CD4-positive, alpha-beta T cell treated with Interleukin-21 for 1 hour (primary cell): ENCODE measurements around the gene THOC6.
A peak's percentile ranks its signal among the peaks of the same experiment; 100 is the strongest.

Experiments
- DNase-seq: peaks from one replicate; pipeline ENCODE4 v3.0.0-alpha.2; 2020

THOC6 gene

DNA sequence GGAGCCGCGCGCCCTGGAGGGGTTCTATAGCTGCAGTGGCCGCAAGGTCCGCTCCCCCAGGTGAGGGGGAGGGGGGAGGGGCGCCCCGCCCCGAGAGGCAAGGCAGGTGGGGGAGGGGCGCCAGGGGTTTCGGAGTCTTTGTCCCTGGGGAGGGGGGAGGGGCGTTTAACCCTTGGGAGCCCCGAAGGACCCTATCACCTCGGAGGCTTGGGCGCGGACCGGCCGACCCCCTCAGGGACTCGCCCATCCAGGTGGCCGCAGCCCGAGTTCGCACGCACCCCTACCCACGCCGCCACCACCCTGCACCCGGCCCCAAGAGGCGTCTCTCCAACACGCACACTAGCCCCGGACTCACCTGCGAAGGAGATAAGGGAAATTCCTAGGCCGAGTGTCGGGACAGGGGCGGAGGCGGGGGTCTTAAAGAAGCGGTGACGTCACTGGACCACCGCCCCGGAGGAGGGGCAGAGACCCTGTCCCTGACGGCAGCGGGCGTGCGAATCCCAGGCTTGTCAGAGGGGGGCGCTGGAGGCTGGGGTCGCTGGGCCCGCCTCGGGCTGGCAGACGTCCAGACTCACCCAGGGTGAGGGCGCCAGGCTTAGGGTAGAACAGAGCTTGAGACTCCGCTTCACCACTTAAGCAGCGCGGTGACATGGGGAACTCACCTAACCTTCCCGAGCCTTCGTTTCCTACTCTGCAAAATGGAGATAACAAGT is 5.9 kb upstream of the THOC6 start, which contains the start of gene CLDN6:
Gene CLDN6 (minus strand): TSS at position 390 of the 713 bp plus-strand sequence. CDS start 2,162 bp downstream, outside the sequence.
- DNase-seq = peak; percentile 29

DNA sequence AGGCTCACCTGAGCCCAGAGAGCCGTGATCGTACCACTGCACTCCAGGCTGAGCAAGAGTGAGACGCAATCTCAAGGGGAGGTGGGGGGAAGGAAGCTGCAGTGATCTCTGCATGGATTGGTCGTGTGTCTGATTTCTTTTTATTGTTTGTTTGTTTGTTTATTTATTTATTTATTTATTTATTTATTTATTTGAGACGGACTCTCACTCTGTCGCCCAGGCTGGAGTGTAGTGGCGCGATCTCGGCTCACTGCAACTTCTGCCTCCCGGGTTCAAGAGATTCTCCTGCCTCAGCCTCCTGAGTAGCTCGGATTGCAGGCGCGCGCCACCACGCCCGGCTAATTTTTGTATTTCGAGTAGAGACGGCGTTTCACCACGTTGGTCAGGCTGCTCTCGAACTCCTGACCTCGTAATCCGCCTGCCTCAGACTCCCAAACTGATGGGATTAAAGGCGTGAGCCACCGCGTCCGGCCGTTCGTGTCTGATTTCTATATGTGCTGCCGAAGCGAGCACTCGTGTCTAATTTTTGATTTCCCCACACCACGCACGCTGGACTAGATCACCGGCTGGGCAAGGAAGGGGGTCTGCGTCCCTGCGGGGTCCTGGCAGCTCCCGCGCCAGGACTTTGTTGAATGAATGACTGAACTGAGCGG is 4.1 kb upstream of the THOC6 start:
- DNase-seq = no peak

DNA sequence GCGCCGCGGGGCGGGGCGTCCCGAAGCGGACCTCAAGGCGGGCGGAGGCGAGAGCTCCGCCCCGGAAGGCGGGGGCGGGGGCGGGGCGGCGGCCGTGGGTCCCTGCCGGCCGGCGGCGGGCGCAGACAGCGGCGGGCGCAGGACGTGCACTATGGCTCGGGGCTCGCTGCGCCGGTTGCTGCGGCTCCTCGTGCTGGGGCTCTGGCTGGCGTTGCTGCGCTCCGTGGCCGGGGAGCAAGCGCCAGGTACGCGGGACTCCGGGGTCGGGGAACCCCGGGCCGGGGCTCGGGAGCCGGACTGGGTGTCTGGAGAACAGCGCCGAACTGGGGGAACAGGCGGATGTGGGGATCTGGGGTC is 3.6 kb upstream of the THOC6 start, which contains the start of gene TNFRSF12A:
Gene TNFRSF12A (plus strand): TSS at position 122 of the 357 bp plus-strand sequence. CDS start 30 bp downstream, at position 152.
- DNase-seq = peak; percentile 74

DNA sequence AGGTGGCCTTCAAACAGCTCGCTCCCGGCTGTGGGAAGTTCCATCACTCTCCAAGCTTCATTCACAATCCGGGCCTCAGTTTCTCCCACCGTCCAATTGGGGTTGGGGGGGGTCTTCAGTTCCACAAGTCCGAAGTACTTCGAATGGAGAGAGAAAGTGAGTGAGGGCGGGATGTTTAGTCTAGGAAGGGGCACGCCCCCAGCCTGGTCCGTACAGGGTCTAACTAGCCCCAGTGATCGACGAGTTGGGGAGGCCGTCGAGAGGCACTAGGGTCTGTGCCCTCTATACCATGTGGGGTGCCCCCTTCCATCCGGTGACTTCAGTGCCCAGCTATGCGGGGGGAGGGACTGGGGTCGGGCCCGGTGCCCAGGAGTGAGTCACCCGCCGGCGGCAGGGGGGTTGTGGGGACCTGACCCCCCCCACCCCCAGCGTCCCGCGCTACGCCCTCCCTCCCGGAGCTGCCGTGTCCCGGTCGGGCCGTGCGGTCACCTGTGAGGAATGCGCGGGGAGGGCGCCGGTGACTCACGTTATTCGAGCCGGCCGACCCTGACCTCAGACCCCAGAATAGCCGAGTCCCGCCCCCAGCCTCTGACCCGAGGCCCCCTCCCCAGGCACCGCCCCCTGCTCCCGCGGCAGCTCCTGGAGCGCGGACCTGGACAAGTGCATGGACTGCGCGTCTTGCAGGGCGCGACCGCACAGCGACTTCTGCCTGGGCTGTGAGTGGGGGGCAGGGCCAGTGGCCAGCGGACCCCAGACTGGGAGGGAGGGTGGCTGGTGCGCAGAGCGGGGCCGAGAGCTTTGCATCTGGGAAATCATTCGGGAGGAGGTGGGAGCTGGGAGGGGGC is 3.0 kb upstream of the THOC6 start:
- peak; percentile 71 for DNase-seq

DNA sequence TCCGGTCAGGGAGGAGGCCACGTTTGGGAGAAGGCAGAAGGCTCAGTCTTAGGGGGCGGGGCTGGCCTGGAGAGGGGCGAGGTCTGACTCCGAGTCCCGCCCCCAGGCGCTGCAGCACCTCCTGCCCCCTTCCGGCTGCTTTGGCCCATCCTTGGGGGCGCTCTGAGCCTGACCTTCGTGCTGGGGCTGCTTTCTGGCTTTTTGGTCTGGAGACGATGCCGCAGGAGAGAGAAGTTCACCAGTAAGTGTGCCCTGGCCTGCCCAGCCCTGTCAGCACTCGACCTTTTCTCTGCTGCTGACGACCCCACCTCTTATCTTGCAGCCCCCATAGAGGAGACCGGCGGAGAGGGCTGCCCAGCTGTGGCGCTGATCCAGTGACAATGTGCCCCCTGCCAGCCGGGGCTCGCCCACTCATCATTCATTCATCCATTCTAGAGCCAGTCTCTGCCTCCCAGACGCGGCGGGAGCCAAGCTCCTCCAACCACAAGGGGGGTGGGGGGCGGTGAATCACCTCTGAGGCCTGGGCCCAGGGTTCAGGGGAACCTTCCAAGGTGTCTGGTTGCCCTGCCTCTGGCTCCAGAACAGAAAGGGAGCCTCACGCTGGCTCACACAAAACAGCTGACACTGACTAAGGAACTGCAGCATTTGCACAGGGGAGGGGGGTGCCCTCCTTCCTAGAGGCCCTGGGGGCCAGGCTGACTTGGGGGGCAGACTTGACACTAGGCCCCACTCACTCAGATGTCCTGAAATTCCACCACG is 2.2 kb upstream of the THOC6 start:
- DNase-seq = peak; percentile 66

DNA sequence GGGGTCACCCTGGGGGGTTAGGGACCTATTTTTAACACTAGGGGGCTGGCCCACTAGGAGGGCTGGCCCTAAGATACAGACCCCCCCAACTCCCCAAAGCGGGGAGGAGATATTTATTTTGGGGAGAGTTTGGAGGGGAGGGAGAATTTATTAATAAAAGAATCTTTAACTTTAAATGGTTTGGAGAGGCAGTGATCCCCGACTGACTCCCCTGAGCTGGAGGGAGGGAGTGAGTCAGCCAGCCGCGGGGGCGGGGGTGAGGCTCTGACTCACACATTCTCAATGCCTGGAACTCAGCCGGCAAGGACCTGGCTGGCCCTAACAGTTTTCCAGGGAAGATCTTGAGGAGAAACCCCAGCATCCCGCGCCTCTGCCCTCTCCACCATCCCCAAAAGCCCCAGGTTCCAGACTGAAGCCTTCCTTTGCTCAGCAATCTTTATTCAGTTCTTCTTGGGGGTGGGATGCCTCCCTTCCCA is 1.6 kb upstream of the THOC6 start:
- peak; percentile 68 for DNase-seq

DNA sequence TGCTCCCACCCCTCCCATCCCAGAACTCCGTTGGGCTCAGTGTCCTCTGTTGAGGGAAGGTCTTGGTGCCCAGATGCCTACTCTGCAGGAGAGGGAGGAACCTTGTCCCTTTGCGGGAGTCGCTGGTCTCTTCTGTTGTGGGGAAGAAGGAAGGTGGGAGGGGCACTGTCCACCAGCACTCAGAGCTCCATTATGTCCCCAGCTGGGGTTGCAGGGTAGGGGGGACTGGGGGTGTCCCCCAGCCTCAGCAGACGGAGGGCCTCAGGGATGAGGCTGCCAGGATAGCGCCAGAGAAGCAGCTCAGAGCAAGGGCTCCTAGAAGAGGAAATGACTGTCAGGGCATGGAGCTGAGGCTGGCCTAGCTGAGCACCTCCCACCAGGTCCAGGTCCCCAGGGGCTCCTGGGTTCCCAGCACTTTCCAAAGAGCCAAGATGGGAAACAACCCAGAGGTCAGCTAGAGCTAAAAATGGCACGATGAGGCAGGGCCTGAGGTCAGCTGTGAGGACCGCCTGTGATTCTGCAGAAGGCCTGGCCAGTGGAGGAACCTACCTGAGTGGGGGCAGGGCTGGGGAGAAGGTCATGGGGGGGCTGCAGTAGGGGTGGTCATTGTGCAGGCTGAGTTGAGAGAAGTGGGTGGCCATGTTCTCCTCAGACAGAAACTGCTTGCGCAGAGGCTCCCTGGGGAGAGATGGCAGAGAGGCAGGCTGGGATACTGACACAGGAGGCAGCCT is 986 bp upstream of the THOC6 start:
- DNase-seq = no peak

DNA sequence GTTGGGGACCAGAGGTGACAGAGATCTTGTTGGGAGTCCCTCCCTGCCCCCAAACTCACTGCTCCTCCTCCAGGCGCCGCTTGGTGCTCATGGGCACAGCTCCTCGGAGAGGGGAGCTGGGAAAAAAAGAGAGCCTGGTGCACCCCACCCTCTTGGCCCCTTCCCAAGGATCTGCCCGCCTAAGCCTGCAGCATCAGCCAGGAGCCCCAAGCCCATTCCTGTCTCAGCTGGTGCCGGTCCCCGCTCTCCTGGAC is 493 bp upstream of the THOC6 start:
- DNase-seq = no peak

DNA sequence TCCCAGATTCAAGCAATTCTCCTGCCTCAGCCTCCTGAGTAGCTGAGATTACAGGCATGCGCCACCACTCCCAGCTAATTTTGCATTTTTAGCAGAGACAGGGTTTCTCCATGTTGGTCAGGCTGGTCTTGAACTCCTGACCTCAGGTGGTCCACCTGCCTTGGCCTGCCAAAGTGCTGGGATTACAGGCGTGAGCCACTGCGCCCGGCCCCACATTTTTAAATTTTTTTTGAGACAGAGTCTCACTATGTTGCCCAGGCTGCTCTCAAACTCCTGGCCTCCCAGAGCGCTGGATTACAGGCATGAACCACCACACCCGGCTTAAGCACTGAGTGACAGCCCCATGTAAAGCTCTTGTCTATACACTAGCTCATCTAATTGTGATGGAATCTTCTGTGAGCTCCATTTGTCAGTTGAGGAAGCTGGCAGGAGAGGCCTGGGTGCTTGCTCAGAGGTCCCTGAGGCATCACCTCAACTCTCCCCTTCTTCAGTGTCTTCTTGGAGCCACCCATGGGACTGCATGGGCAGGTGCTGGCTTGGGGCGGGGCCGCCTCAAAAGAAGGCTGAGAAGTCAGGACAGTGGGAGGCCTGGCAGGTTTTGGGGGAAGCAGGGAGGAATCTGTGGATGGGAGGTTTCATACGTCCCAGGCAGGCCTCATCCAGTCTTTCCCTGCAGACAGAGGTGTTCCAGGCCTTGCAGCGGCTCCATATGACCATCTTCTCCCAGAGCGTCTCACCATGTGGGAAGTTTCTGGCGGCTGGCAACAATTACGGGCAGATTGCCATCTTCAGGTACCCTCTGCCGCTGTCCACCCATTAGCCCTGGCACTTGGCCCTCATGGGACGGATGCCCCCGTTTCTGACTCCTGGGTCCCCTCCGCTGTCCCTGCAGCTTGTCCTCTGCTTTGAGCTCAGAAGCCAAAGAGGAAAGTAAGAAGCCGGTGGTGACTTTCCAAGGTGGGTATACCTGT is 1.5 kb downstream of the THOC6 start:
- DNase-seq = no peak

DNA sequence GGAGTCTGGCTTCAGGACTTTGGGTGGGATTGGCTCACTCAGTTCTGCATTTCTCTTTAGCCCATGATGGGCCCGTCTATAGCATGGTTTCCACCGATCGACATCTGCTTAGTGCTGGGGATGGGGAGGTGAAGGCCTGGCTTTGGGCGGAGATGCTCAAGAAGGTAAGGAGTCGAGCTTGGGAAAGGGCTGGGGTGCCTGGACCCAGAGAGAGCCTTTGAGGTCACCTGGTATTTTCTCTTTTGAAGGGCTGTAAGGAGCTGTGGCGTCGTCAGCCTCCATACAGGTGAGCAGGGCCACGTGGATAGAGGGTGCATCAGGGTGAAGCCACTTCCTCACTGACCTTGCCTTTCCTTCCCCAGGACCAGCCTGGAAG is 2.2 kb downstream of the THOC6 start:
- DNase-seq = no peak

DNA sequence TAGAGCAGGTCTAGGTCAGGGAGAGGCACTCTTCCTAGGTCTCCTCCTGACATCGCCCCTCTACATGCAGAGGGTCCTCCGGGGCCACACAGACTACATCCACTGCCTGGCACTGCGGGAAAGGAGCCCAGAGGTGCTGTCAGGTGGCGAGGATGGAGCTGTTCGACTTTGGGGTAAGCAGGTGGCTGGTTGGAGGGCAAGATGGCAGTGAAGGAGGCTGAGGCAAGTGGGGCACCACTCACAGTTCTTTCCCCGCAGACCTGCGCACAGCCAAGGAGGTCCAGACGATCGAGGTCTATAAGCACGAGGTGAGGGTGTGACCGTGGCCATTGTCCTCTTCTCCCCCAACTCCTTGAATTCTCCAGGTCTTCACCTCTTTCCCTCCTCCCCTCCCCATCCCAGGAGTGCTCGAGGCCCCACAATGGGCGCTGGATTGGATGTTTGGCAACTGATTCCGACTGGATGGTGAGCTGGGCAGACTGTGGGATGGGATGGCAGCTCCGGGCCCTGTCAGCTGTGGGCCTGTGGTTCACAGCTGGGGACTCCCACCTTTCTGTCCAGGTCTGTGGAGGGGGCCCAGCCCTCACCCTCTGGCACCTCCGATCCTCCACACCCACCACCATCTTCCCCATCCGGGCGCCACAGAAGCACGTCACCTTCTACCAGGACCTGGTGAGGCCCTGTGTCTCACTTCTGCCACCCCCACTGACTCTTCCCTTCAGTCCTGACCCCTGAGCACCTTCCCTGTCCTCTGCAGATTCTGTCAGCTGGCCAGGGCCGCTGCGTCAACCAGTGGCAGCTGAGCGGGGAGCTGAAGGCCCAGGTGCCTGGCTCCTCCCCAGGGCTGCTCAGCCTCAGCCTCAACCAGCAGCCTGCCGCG is 3.0 kb downstream of the THOC6 start:
- DNase-seq = no peak

DNA sequence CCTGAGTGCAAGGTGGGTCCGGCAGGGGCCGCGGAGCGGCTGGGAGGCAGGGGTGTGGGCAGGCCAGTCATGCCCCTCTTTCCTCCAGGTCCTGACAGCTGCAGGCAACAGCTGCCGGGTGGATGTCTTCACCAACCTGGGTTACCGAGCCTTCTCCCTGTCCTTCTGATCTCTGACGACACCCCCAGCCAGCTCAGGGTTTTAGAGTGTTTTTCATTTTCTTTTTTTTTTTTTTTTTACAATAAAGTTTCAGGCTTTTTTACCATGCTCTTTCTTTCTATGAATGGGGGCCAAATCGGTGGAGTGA is 3.6 kb downstream of the THOC6 start:
- no peak for DNase-seq

DNA sequence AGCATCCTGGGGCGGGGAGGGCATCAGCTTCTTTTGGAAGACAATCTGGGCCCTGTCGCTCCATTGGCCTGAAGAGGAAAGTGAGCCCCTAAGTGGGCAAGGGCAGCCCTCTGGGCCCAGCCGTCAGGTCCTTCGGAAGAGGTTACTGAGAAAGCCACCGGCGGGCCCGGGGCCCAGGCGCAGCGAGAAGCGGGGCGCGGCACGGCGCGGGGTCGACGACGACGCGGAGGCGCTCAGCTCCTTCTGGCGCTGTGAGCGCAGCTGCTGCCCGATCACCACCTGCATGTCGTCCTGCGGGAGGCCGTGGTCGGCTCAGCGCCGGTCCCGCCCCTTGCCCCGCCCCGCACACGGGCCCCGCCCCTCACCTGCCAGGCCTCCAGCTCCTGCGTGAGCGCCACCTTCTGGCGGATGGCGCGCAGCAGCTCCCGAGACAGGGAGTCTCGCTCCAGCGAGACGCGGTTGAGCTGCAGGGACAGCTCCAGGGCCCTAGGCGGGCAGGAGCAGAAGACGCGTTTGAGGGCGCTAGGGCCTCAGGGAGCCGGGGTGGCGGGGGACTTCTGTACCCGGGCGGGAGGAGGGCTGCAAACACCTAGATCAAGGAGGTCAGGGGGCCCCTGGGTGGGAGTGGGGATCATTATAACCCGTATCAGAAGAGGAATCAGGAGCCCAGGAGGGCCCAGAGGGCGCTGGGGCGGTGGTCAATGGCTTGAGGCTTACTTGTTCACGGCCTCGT is 4.3 kb downstream of the THOC6 start:
- peak; percentile 89 for DNase-seq

DNA sequence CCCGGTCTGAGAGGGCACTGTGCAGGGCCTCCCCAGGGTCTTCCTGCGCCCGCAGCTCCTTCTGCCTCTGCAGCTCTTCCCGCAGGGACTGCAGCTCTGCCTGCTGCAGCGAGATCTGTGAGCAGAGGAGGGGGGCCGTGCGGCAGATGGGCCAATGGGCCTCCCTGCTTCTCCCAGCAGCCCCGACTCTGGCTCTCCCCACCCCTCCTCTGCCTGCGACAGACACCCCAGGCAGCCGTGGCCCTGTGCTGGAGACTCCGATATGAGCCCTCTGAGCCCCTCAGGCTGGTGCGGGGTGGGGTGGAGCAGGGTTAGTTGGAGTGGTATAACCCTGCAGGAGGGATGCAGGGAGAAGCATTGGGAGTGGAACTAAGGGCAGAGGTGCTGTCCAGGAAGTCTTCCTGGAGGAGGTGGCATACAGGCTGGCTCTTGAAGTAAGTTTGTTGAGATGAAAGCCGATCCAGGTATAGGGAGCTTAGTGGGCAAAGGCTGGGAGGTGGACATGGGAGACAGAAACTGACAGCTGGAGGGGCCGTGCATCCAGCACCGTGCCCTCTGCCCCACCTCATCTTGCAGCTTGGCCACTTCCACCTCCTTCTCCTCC is 5.0 kb downstream of the THOC6 start:
- DNase-seq = no peak

DNA sequence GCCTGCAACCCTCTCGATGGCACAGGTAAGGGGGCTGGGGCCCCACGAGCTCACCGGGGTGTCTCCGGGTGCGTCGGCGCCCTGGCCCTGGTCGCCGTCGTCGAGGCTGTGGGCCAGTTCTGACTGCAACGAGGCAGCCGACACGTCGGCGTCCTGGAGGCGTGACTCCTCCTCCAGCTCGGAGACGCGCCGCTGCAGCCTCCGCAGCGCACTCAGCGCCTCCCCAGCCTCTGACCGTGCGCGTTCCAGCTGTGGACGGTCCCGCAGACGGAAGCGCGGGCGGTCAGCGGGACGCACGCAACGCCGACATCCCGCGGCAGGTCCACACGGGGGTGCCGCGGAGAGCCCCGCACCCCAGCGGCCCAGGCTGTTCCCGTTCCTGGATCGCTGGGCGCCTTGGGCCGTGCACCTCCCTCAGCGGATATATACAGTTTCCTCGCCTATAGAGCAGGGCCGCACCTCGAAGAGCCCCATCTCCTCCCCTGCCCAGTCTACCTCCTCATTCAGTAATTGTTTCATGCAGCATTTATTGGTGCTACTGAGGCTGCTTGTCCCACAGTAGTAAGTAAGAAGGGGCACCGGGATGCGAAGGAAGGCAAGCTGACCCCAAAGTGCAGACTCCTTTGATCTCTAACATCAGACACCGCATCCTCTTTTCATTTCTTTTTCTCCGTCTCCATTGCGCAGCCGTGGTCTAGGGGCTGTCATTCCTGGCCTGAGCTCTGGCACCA is 5.8 kb downstream of the THOC6 start:
- peak; percentile 42 for DNase-seq

DNA sequence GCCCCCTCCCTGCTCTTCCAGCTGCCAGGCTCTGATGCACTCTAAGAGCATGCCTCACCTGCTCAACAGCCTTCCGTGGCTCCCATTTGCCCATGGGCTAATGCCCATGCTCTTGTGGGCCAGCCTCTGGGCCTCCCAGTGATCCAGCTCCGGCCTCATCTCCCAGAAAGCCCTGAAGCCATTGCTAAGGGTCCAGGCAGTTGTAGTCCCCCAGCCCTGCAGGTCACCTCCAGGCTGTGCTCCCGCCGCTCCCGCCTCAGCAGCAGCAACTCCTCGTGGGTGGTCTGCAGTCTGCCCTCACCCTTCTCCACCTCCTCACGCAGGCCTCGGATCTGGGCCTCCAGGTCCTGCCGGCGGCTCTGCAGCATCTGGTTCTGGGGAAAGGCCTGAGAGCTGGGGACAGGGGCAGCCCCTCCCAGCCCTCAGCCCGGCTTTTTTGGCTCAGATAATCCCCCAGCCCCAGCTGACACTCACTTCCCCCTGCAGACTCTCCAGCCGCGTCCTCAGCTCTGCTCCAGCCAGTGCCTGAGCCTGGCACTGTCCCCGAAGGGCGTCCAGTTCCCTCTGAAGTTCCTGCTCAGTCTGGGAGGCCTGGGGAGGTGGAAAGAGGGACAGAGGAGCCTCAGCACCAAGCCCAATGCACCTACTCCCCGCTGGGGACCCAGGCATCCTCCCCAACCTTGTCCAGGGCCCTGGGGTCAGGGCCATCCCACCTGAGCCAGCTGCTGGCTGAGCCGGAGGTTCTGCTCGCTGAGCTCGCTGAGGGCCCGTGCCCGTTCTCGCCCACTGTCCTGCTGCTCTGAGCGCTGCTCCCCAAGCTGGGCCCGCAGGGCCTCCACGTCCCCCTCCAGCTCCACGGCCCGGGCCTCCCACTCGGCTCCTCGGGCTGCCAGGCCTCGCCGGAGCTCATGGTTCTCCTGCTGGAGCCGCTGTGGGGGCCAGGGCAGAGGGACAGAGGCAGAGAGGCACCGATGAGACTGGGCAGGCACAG is 6.7 kb downstream of the THOC6 start:
- no peak for DNase-seq

DNA sequence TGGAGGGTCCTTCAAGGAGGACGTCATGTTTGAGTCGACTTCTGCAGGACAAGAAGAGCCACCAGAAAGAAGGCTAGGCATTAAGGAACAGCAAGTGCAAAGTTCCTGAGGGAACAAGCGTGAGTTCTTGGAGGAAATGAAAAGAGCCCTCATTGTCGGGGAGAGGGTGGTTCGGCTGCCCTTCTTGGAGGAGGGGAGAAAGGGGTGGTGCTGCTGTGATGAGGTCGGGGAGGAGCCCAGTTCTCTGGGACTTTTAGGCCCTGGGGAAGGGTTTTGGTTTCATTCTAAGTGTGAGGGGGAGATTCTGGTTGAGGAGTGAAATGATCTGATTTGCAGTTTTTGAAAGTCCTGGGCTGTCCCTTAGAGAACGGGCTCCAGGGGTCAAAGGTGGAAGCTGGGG is 8.8 kb downstream of the THOC6 start:
- no peak for DNase-seq
